SK-N-SH (cell line): ENCODE results near the gene PLCZ1.

Source experiments
- EP300 ChIP-seq, 2 experiments: IDR thresholded peaks; 2 replicates each; pipeline versions ENCODE4 v1.4.0 to v1.6.1; 2012; ENCODE audit warnings: borderline replicate concordance in 1 of 2, low read depth in 1 of 2, low read length in 1 of 2
- EZH2phosphoT487 ChIP-seq: fragments of 200-600 bp; sonication (generic); IDR thresholded peaks from 2 replicates; pipeline ENCODE4 v1.6.1; 2017; ENCODE audit warnings: low read depth, mixed run types, mild to moderate bottlenecking, antibody characterized with exemption, moderate library complexity, borderline replicate concordance
- MXI1 ChIP-seq: IDR thresholded peaks from 2 replicates; pipeline ENCODE4 v1.6.1; 2012; ENCODE audit warnings: mild to moderate bottlenecking, low read depth, low read length, improper control_type of control experiment
- POLR2AphosphoS5 ChIP-seq: IDR thresholded peaks from 2 replicates; pipeline ENCODE4 v1.6.1; 2012; ENCODE audit warnings: low read depth, low read length
- RFX5 ChIP-seq: IDR thresholded peaks from 2 replicates; pipeline ENCODE4 v1.6.1; 2012; ENCODE audit warnings: mild to moderate bottlenecking, improper control_type of control experiment, low read length
- SMC3 ChIP-seq: IDR thresholded peaks from 2 replicates; pipeline ENCODE4 v1.6.1; 2012; ENCODE audit warnings: low read depth, low read length, improper control_type of control experiment
- TEAD4 ChIP-seq: IDR thresholded peaks from 2 replicates; pipeline ENCODE4 v1.4.0; 2012; ENCODE audit warnings: mild to moderate bottlenecking, borderline replicate concordance; ENCODE audit not compliant: insufficient read depth
- TF ChIP-seq, protein P1 (sequence below): fragments of 200-600 bp; sonication (generic); IDR thresholded peaks from 2 replicates; pipeline ENCODE4 v1.6.1; 2017; ENCODE audit warnings: antibody characterized with exemption, mild to moderate bottlenecking, moderate library complexity
- TF ChIP-seq, protein P2 (sequence below): IDR thresholded peaks from 2 replicates; pipeline ENCODE4; 2012
- TF ChIP-seq, protein P3 (sequence below): fragments of 150-350 bp; IDR thresholded peaks from 2 replicates; pipeline ENCODE4 v1.6.1; 2016; ENCODE audit warnings: mild to moderate bottlenecking, low read depth, low read length

DNA sequence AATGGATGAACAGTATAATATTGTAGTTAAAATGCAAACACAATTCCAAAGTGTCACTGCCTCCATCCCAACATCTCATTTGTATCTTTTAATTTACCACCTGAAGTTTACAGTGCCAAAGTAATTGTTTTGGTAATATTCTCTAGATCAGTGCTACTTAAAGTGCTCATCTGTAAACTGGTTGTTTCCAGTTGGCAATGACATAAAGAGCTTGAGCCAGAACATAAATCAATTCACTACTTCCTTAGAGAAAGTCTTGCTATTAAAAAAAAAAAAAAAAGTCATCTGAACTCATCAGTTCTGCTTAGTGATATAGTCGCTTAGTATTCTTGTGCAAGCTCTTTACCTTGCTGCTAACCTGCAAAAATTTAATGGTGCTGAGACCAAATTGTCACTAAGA lies 16.4 kb downstream of the PLCZ1 start:
- TF ChIP-seq, protein P1, sequence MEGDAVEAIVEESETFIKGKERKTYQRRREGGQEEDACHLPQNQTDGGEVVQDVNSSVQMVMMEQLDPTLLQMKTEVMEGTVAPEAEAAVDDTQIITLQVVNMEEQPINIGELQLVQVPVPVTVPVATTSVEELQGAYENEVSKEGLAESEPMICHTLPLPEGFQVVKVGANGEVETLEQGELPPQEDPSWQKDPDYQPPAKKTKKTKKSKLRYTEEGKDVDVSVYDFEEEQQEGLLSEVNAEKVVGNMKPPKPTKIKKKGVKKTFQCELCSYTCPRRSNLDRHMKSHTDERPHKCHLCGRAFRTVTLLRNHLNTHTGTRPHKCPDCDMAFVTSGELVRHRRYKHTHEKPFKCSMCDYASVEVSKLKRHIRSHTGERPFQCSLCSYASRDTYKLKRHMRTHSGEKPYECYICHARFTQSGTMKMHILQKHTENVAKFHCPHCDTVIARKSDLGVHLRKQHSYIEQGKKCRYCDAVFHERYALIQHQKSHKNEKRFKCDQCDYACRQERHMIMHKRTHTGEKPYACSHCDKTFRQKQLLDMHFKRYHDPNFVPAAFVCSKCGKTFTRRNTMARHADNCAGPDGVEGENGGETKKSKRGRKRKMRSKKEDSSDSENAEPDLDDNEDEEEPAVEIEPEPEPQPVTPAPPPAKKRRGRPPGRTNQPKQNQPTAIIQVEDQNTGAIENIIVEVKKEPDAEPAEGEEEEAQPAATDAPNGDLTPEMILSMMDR = no peak
- TF ChIP-seq POLR2AphosphoS5 (no peak), EZH2phosphoT487 (no peak), RFX5 (no peak), MXI1 (no peak), SMC3 (no peak), EP300 (IDR thresholded peaks at IDR 0.05; ENCODE audit: borderline replicate concordance in 1 of 2, low read depth in 1 of 2, low read length in 1 of 2) (no peak), TEAD4 (no peak)
- TF ChIP-seq, protein P2, sequence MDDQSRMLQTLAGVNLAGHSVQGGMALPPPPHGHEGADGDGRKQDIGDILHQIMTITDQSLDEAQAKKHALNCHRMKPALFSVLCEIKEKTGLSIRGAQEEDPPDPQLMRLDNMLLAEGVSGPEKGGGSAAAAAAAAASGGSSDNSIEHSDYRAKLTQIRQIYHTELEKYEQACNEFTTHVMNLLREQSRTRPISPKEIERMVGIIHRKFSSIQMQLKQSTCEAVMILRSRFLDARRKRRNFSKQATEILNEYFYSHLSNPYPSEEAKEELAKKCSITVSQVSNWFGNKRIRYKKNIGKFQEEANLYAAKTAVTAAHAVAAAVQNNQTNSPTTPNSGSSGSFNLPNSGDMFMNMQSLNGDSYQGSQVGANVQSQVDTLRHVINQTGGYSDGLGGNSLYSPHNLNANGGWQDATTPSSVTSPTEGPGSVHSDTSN = no peak
- TF ChIP-seq, protein P3, sequence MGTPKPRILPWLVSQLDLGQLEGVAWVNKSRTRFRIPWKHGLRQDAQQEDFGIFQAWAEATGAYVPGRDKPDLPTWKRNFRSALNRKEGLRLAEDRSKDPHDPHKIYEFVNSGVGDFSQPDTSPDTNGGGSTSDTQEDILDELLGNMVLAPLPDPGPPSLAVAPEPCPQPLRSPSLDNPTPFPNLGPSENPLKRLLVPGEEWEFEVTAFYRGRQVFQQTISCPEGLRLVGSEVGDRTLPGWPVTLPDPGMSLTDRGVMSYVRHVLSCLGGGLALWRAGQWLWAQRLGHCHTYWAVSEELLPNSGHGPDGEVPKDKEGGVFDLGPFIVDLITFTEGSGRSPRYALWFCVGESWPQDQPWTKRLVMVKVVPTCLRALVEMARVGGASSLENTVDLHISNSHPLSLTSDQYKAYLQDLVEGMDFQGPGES = no peak
